GM23248 (cell line): ENCODE results near the gene GATA5.

Experiments
- EZH2 ChIP-seq: fragments of 200-600 bp; sonication (generic); IDR thresholded peaks from 2 replicates; pipeline ENCODE4 v1.6.1; 2018; ENCODE audit warnings: antibody characterized with exemption, mild to moderate bottlenecking; ENCODE audit not compliant: insufficient read depth, poor library complexity, severe bottlenecking
- EZH2phosphoT487 ChIP-seq: fragments of 200-600 bp; sonication (generic); IDR thresholded peaks from 2 replicates; pipeline ENCODE4 v1.6.1; 2018; ENCODE audit warnings: antibody characterized with exemption, moderate library complexity, mild to moderate bottlenecking, low read depth; ENCODE audit not compliant: insufficient read depth

- TF ChIP-seq EZH2: no peak
- TF ChIP-seq EZH2phosphoT487: no peak
Observed at GRCh38 chr20:62430866-62431447, 44.8 kb downstream of the GATA5 start.
